WTC11 (cell line): ENCODE data around the gene MTUS2. TPM values are rescaled to one million over a fixed set of nuclear protein-coding genes. Genes with fewer than 3 reads are reported as not detected.

ENCODE experiments used
- ATAC-seq: fragments of 200-7000 bp; cut with Tn5 transposase; 2 replicates; pipeline ENCODE4 v1.10.0; 2021; ENCODE audit warnings: mild to moderate bottlenecking, moderate library complexity
- CTCF ChIA-PET: fragments of 300-600 bp; sonication (Branson Sonifier 250); formaldehyde crosslinking; loops from one replicate; lab custom pipeline; 2021; ENCODE audit warnings: antibody characterized with exemption; lab: Charles Lee
- POLR2A ChIA-PET: fragments of 350-600 bp; sonication (Branson Sonifier 250); formaldehyde crosslinking; loops from one replicate; lab custom pipeline; 2021; ENCODE audit warnings: antibody characterized with exemption; lab: Charles Lee
- DNase-seq: peaks from one replicate; pipeline ENCODE4 v3.0.0; 2021; ENCODE audit warnings: low spot score
- H3K27ac Mint-ChIP-seq: 2 replicates; pipeline ENCODE4 v1.8.0; 2021; ENCODE audit warnings: mixed read lengths
- H3K27me3 Mint-ChIP-seq: 2 replicates; pipeline ENCODE4 v1.8.0; 2021; ENCODE audit warnings: low read depth, mild to moderate bottlenecking, moderate library complexity, mixed read lengths
- H3K36me3 Mint-ChIP-seq: 2 replicates; pipeline ENCODE4 v1.8.0; 2021; ENCODE audit warnings: mixed read lengths
- H3K4me1 Mint-ChIP-seq: 2 replicates; pipeline ENCODE4 v1.8.0; 2022; ENCODE audit warnings: mixed read lengths
- H3K4me3 Mint-ChIP-seq: 2 replicates; pipeline ENCODE4 v1.8.0; 2021; ENCODE audit warnings: mild to moderate bottlenecking, moderate library complexity, mixed read lengths
- H3K9me3 Mint-ChIP-seq: 2 replicates; pipeline ENCODE4 v1.8.0; 2021; ENCODE audit warnings: mixed read lengths
- AR ChIP-seq: fragments of 250-450 bp; sonication (Bioruptor Pico); IDR thresholded peaks from 2 replicates; pipeline ENCODE4 v1.9.0; 2021; ENCODE audit warnings: mild to moderate bottlenecking
- E2F1 ChIP-seq: sonication (generic); formaldehyde crosslinking; IDR thresholded peaks from 2 replicates; pipeline ENCODE4 v1.8.0; 2022; ENCODE audit warnings: mild to moderate bottlenecking, missing genetic modification reagents
- E2F5 ChIP-seq: sonication (generic); formaldehyde crosslinking; IDR thresholded peaks from 2 replicates; pipeline ENCODE4 v1.8.1; 2022; ENCODE audit warnings: mild to moderate bottlenecking, moderate library complexity, missing genetic modification reagents
- ERG ChIP-seq: fragments of 250-450 bp; sonication (Bioruptor Pico); IDR thresholded peaks from 2 replicates; pipeline ENCODE4 v1.8.0; 2021; ENCODE audit warnings: mild to moderate bottlenecking
- KAT7 ChIP-seq: sonication (generic); formaldehyde crosslinking; IDR thresholded peaks from 2 replicates; pipeline ENCODE4 v1.8.1; 2023; ENCODE audit warnings: missing genetic modification reagents, mild to moderate bottlenecking, borderline replicate concordance
- MXD4 ChIP-seq: fragments of 250-450 bp; sonication (Bioruptor Pico); IDR thresholded peaks from 2 replicates; pipeline ENCODE4 v1.8.0; 2021; ENCODE audit warnings: mild to moderate bottlenecking, moderate library complexity, borderline replicate concordance
- NR2C2 ChIP-seq: sonication (generic); formaldehyde crosslinking; IDR thresholded peaks from 2 replicates; pipeline ENCODE4 v1.8.0; 2022; ENCODE audit warnings: mild to moderate bottlenecking, missing genetic modification reagents
- SMAD3 ChIP-seq: sonication (generic); formaldehyde crosslinking; IDR thresholded peaks from 2 replicates; pipeline ENCODE4 v1.8.0; 2022; ENCODE audit warnings: missing genetic modification reagents, mild to moderate bottlenecking, borderline replicate concordance
- SOX15 ChIP-seq: fragments of 250-450 bp; sonication (Bioruptor Pico); IDR thresholded peaks from 2 replicates; pipeline ENCODE4 v1.9.0; 2021; ENCODE audit warnings: mild to moderate bottlenecking
- ZNF396 ChIP-seq: fragments of 250-450 bp; sonication (Bioruptor Pico); IDR thresholded peaks from 2 replicates; pipeline ENCODE4 v1.8.0; 2021; ENCODE audit warnings: mild to moderate bottlenecking, moderate library complexity, borderline replicate concordance
- total RNA-seq: library from RNA; stranded (reverse); gene quantifications from 3 replicates; pipeline ENCODE4 v1.2.3, GENCODE V29; 2021
- TF ChIP-seq, protein P1 (sequence below): sonication (generic); formaldehyde crosslinking; IDR thresholded peaks from 2 replicates; pipeline ENCODE4 v1.8.1; 2023; ENCODE audit warnings: mild to moderate bottlenecking, missing genetic modification reagents, borderline replicate concordance
- TF ChIP-seq, protein P2 (sequence below): fragments of 200-600 bp; IDR thresholded peaks from 2 replicates; pipeline ENCODE4 v1.8.0; 2022; ENCODE audit warnings: antibody characterized with exemption

MTUS2 gene
- total RNA-seq, 1 experiment from 2014 or later, result 0.22 TPM

GRCh38 chr13:29008296-29008695, 188.2 kb downstream of the MTUS2 start (continued):
- TF ChIP-seq E2F5 (CRISPR knock-in tag), result no peak
- TF ChIP-seq, protein P1, sequence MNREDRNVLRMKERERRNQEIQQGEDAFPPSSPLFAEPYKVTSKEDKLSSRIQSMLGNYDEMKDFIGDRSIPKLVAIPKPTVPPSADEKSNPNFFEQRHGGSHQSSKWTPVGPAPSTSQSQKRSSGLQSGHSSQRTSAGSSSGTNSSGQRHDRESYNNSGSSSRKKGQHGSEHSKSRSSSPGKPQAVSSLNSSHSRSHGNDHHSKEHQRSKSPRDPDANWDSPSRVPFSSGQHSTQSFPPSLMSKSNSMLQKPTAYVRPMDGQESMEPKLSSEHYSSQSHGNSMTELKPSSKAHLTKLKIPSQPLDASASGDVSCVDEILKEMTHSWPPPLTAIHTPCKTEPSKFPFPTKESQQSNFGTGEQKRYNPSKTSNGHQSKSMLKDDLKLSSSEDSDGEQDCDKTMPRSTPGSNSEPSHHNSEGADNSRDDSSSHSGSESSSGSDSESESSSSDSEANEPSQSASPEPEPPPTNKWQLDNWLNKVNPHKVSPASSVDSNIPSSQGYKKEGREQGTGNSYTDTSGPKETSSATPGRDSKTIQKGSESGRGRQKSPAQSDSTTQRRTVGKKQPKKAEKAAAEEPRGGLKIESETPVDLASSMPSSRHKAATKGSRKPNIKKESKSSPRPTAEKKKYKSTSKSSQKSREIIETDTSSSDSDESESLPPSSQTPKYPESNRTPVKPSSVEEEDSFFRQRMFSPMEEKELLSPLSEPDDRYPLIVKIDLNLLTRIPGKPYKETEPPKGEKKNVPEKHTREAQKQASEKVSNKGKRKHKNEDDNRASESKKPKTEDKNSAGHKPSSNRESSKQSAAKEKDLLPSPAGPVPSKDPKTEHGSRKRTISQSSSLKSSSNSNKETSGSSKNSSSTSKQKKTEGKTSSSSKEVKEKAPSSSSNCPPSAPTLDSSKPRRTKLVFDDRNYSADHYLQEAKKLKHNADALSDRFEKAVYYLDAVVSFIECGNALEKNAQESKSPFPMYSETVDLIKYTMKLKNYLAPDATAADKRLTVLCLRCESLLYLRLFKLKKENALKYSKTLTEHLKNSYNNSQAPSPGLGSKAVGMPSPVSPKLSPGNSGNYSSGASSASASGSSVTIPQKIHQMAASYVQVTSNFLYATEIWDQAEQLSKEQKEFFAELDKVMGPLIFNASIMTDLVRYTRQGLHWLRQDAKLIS (CRISPR knock-in tag), result no peak

GRCh38 chr13:29020314-29020713, 200.2 kb downstream of the MTUS2 start:
- Mint-ChIP-seq H3K9me3 (peaks cover 7% of the 10 kb centered on the region), H3K4me1 (peaks cover 2% of the 10 kb centered on the region), H3K4me3 (no peak overlapping the region), H3K27ac (no peak overlapping the region), H3K27me3 (no peaks in the 10 kb centered on the region), H3K36me3 (no peaks in the 10 kb centered on the region)
- ChIA-PET POLR2A (no interaction called here), CTCF (no interaction called here)
- TF ChIP-seq ZNF396 (CRISPR knock-in tag), result no peak
- no peak for TF ChIP-seq KAT7 (CRISPR knock-in tag)
- no peak for TF ChIP-seq ERG
- no peak for TF ChIP-seq MXD4
- no peak for TF ChIP-seq NR2C2 (CRISPR knock-in tag)
- no peak for TF ChIP-seq E2F1 (CRISPR knock-in tag)
- no peak for TF ChIP-seq AR
- no peak for TF ChIP-seq SOX15 (CRISPR knock-in tag)
- TF ChIP-seq SMAD3 (CRISPR knock-in tag), result no peak
- TF ChIP-seq, protein P2, sequence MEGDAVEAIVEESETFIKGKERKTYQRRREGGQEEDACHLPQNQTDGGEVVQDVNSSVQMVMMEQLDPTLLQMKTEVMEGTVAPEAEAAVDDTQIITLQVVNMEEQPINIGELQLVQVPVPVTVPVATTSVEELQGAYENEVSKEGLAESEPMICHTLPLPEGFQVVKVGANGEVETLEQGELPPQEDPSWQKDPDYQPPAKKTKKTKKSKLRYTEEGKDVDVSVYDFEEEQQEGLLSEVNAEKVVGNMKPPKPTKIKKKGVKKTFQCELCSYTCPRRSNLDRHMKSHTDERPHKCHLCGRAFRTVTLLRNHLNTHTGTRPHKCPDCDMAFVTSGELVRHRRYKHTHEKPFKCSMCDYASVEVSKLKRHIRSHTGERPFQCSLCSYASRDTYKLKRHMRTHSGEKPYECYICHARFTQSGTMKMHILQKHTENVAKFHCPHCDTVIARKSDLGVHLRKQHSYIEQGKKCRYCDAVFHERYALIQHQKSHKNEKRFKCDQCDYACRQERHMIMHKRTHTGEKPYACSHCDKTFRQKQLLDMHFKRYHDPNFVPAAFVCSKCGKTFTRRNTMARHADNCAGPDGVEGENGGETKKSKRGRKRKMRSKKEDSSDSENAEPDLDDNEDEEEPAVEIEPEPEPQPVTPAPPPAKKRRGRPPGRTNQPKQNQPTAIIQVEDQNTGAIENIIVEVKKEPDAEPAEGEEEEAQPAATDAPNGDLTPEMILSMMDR, result no peak
- DNase-seq (no peak), ATAC-seq (no peak)
